T-cell (primary cell): ENCODE data around the gene PRKN. TPM values are rescaled to one million over a fixed set of nuclear protein-coding genes. Genes with fewer than 3 reads are reported as not detected.

Source experiments
- ATAC-seq, 4 experiments: fragments of 200-7000 bp in 3 of 4; fragments of 150-1000 bp in 1 of 4; cut with Tn5 transposase; replicated peaks in 1 of 4; 1 replicate in 3 of 4; 2 replicates in 1 of 4; pipeline ENCODE4 v1.10.0; 2021; ENCODE audit warnings: moderate library complexity in 3 of 4, mild to moderate bottlenecking in 2 of 4, moderate number of reproducible peaks in 1 of 4
- CTCF ChIA-PET, 2 donors: fragments of 300-600 bp; sonication (Branson Sonifier 250); formaldehyde crosslinking; loops; one replicate each; lab custom pipeline; 2022; ENCODE audit warnings: antibody characterized with exemption in 2 of 2; lab: Charles Lee
- POLR2A ChIA-PET, 2 donors: fragments of 300-600 bp; sonication (Branson Sonifier 250); formaldehyde crosslinking; loops; one replicate each; lab custom pipeline; 2022; ENCODE audit warnings: antibody characterized with exemption in 2 of 2; lab: Charles Lee
- DNase-seq, 35 experiments: peaks; one replicate each; pipeline versions ENCODE4 v3.0.0 to v3.0.0-alpha.2; 2013 to 2023
- H3K27ac ChIP-seq: one replicate; pipeline ENCODE4 v1.5.1; 2013; ENCODE audit warnings: low read length
- H3K27me3 ChIP-seq, 2 experiments: replicated peaks in 1 of 2; 1 replicate in 1 of 2; 2 replicates in 1 of 2; pipeline versions ENCODE4 v1.6.1 to v1.7.0; 2013; ENCODE audit warnings: low read length in 1 of 2, mixed read lengths in 1 of 2; ENCODE audit not compliant: control insufficient read depth in 2 of 2, insufficient read depth in 2 of 2; ENCODE audit errors: extremely low read depth in 1 of 2
- H3K36me3 ChIP-seq, 2 donors: 1 replicate in 1 of 2; 2 replicates in 1 of 2; pipeline versions ENCODE4 v1.6.1 to v1.7.0; 2013; ENCODE audit warnings: low read length in 1 of 2; ENCODE audit not compliant: control insufficient read depth in 2 of 2, insufficient read depth in 1 of 2; ENCODE audit errors: extremely low read depth in 1 of 2
- H3K4me1 ChIP-seq, 2 experiments: 1 replicate in 1 of 2; 2 replicates in 1 of 2; pipeline versions ENCODE4 v1.6.1 to v1.7.0; 2013; ENCODE audit warnings: low read length in 2 of 2, mixed read lengths in 1 of 2; ENCODE audit not compliant: insufficient read depth in 2 of 2, control insufficient read depth in 1 of 2; ENCODE audit errors: extremely low read depth in 1 of 2
- H3K4me3 ChIP-seq, 2 donors: 1 replicate in 1 of 2; 2 replicates in 1 of 2; pipeline versions ENCODE4 v1.5.1 to v1.7.0; 2013; ENCODE audit warnings: mild to moderate bottlenecking in 2 of 2, low read length in 1 of 2, moderate library complexity in 1 of 2; ENCODE audit not compliant: control insufficient read depth in 1 of 2; ENCODE audit errors: extremely low read depth in 1 of 2
- H3K9me3 ChIP-seq: 2 replicates; pipeline ENCODE4 v1.7.0; 2013
- H3K27ac Mint-ChIP-seq, 2 donors: one replicate each; pipeline ENCODE4 v1.8.0; 2020 to 2021; ENCODE audit warnings: mild to moderate bottlenecking in 2 of 2, mixed read lengths in 2 of 2
- H3K27me3 Mint-ChIP-seq, 2 donors: one replicate each; pipeline ENCODE4 v1.8.0; 2021 to 2022; ENCODE audit warnings: mixed read lengths in 2 of 2
- H3K36me3 Mint-ChIP-seq: one replicate; pipeline ENCODE4 v1.8.0; 2021; ENCODE audit warnings: mixed read lengths
- H3K4me1 Mint-ChIP-seq, 3 donors: one replicate each; pipeline ENCODE4 v1.8.0; 2020 to 2022; ENCODE audit warnings: mixed read lengths in 3 of 3, mild to moderate bottlenecking in 1 of 3
- H3K4me3 Mint-ChIP-seq, 3 donors: one replicate each; pipeline ENCODE4 v1.8.0; 2020 to 2022; ENCODE audit warnings: mild to moderate bottlenecking in 3 of 3, mixed read lengths in 3 of 3, moderate library complexity in 3 of 3
- H3K9me3 Mint-ChIP-seq, 3 donors: one replicate each; pipeline ENCODE4 v1.8.0; 2020 to 2022; ENCODE audit warnings: mixed read lengths in 3 of 3
- WGBS: methylation state at CpG from one replicate; pipeline ENCODE4 v1.1.5; 2013; ENCODE audit warnings: missing lambda C conversion rate; ENCODE audit not compliant: insufficient coverage; 5-methylcytosine and 5-hydroxymethylcytosine counted together
- total RNA-seq, 35 experiments: library from RNA in 6 of 35; stranded (reverse) in 6 of 35; fragments of 120-200 nt in 1 of 35; gene quantifications; one replicate each; pipeline versions ENCODE4 v1.2.1 to v1.2.4 and lab custom pipeline; 2013 to 2026

PRKN gene
- total RNA-seq, 5 donors from 2014 or later (not counting 1 experiment from before 2014, with no cell fraction given) = 3.4 to 7.7 (median 6.1) TPM

- WGBS = 100% methylated on average over 4 of the region's 6 CpGs
- H3K27me3 ChIP-seq = no peaks in the 10 kb centered on the region
- H3K27ac ChIP-seq = no peak overlapping the region
- no peaks in the 10 kb centered on the region for H3K36me3 ChIP-seq
- CTCF ChIA-PET = interaction anchor here in 1 of 2 donors (0.6 kb wide), 1 partner anchor 62 kb away, joined by 5 read pairs; no protein-coding TSS in a partner anchor
- no peaks in the 10 kb centered on the region for H3K9me3 ChIP-seq
- ATAC-seq (no peak), DNase-seq (no peak)
- Mint-ChIP-seq H3K9me3 (peaks cover 8 to 14% (median 8%) of the 10 kb centered on the region in 3 donors), H3K4me3 (no peak overlapping the region), H3K27me3 (no peaks in the 10 kb centered on the region), H3K27ac (no peak overlapping the region), H3K4me1 (no peaks in the 10 kb centered on the region), H3K36me3 (peaks cover 9% of the 10 kb centered on the region)
- H3K4me3 ChIP-seq = no peak overlapping the region
- POLR2A ChIA-PET = no interaction called here
- no peaks in the 10 kb centered on the region for H3K4me1 ChIP-seq
Observed at GRCh38 chr6:162336359-162336758, 391.2 kb downstream of the PRKN start.

GRCh38 chr6:162332365-162332764 lies 395.2 kb downstream of the PRKN start:
- Histone ChIP-seq H3K4me3 (no peak overlapping the region), H3K36me3 (no peaks in the 10 kb centered on the region), H3K4me1 (no peaks in the 10 kb centered on the region), H3K27me3 (no peaks in the 10 kb centered on the region), H3K9me3 (no peaks in the 10 kb centered on the region), H3K27ac (no peak overlapping the region)
- Mint-ChIP-seq H3K4me3 (no peak overlapping the region), H3K27ac (no peak overlapping the region), H3K9me3 (peaks cover 11 to 17% (median 16%) of the 10 kb centered on the region in 3 donors), H3K27me3 (no peaks in the 10 kb centered on the region), H3K36me3 (peaks cover 10% of the 10 kb centered on the region), H3K4me1 (no peaks in the 10 kb centered on the region)
- 82% methylated on average over 2 of the region's 4 CpGs for WGBS
- ATAC-seq (no peak), DNase-seq (no peak)
- ChIA-PET CTCF (no interaction called here), POLR2A (no interaction called here)

GRCh38 chr6:162331911-162332310 lies 395.7 kb downstream of the PRKN start:
- no peak for ATAC-seq
- Mint-ChIP-seq H3K27me3 (no peaks in the 10 kb centered on the region), H3K4me3 (no peak overlapping the region), H3K36me3 (peaks cover 8% of the 10 kb centered on the region), H3K27ac (no peak overlapping the region), H3K9me3 (peaks cover 10 to 17% (median 16%) of the 10 kb centered on the region in 3 donors), H3K4me1 (no peaks in the 10 kb centered on the region)
- ChIA-PET CTCF (no interaction called here), POLR2A (no interaction called here)
- no peak for DNase-seq
- H3K4me3 ChIP-seq = no peak overlapping the region
- WGBS = 25% methylated on average over 1 of the region's 1 CpG
- no peaks in the 10 kb centered on the region for H3K36me3 ChIP-seq
- H3K9me3 ChIP-seq = no peaks in the 10 kb centered on the region
- no peak overlapping the region for H3K27ac ChIP-seq
- H3K27me3 ChIP-seq = no peaks in the 10 kb centered on the region
- no peaks in the 10 kb centered on the region for H3K4me1 ChIP-seq

- Histone ChIP-seq H3K4me3 (no peak overlapping the region), H3K27me3 (no peaks in the 10 kb centered on the region), H3K4me1 (no peaks in the 10 kb centered on the region), H3K36me3 (no peaks in the 10 kb centered on the region), H3K9me3 (no peaks in the 10 kb centered on the region), H3K27ac (no peak overlapping the region)
- H3K9me3 Mint-ChIP-seq = peaks cover 3 to 19% (median 15%) of the 10 kb centered on the region in 3 donors
- ChIA-PET POLR2A (no interaction called here), CTCF (no interaction called here)
- no peak overlapping the region for H3K27ac Mint-ChIP-seq
- H3K4me1 Mint-ChIP-seq = no peaks in the 10 kb centered on the region
- peaks cover 4% of the 10 kb centered on the region for H3K36me3 Mint-ChIP-seq
- WGBS = 100% methylated on average over 2 of the region's 4 CpGs
- H3K4me3 Mint-ChIP-seq = no peak overlapping the region
- DNase-seq (no peak), ATAC-seq (no peak)
- no peaks in the 10 kb centered on the region for H3K27me3 Mint-ChIP-seq
Observed at GRCh38 chr6:162325826-162326225, 401.7 kb downstream of the PRKN start.

- H3K36me3 ChIP-seq = no peaks in the 10 kb centered on the region
- H3K27me3 Mint-ChIP-seq = no peaks in the 10 kb centered on the region
- H3K36me3 Mint-ChIP-seq = peaks cover 4% of the 10 kb centered on the region
- ChIA-PET POLR2A (no interaction called here), CTCF (no interaction called here)
- ATAC-seq (no peak), DNase-seq (no peak)
- no peak overlapping the region for H3K27ac Mint-ChIP-seq
- no peaks in the 10 kb centered on the region for H3K9me3 ChIP-seq
- H3K4me1 ChIP-seq = no peaks in the 10 kb centered on the region
- H3K27ac ChIP-seq = no peak overlapping the region
- H3K4me1 Mint-ChIP-seq = no peaks in the 10 kb centered on the region
- 83% methylated on average over 2 of the region's 4 CpGs for WGBS
- no peak overlapping the region for H3K4me3 Mint-ChIP-seq
- peaks cover 3 to 19% (median 14%) of the 10 kb centered on the region in 3 donors for H3K9me3 Mint-ChIP-seq
- H3K27me3 ChIP-seq = no peaks in the 10 kb centered on the region
- no peak overlapping the region for H3K4me3 ChIP-seq
Observed at GRCh38 chr6:162325051-162325450, 402.5 kb downstream of the PRKN start.

GRCh38 chr6:162315291-162315690 lies 412.3 kb downstream of the PRKN start:
- CTCF ChIA-PET = no interaction called here
- no peak overlapping the region for H3K4me3 Mint-ChIP-seq
- H3K27me3 Mint-ChIP-seq = no peaks in the 10 kb centered on the region

More at GRCh38 chr6:162315291-162315690, 412.3 kb downstream of the PRKN start:
- H3K36me3 Mint-ChIP-seq = no peaks in the 10 kb centered on the region
- Histone ChIP-seq H3K9me3 (no peaks in the 10 kb centered on the region), H3K27me3 (no peaks in the 10 kb centered on the region), H3K27ac (no peak overlapping the region), H3K36me3 (no peaks in the 10 kb centered on the region), H3K4me3 (no peak overlapping the region), H3K4me1 (no peaks in the 10 kb centered on the region)
- 100% methylated on average over 1 of the region's 3 CpGs for WGBS
- no peak overlapping the region for H3K27ac Mint-ChIP-seq
- H3K9me3 Mint-ChIP-seq = peaks cover 3 to 7% (median 7%) of the 10 kb centered on the region in 3 donors
- ATAC-seq (no peak), DNase-seq (no peak)
- POLR2A ChIA-PET = no interaction called here
- H3K4me1 Mint-ChIP-seq = no peaks in the 10 kb centered on the region
